NCI-H460 (cell line): ENCODE measurements around the gene XYLT1. TPM values are rescaled to one million over a fixed set of nuclear protein-coding genes. Genes with fewer than 3 reads are reported as not detected.

ENCODE experiments used
- DNase-seq: peaks from one replicate; pipeline ENCODE4 v3.0.0-alpha.2; 2016; ENCODE audit warnings: low read depth; ENCODE audit errors: extremely low read depth
- total RNA-seq: library from RNA; depleted of rRNA; stranded (reverse); fragments of >200 nt; shearing (Covaris generic); gene quantifications from 2 replicates; pipeline ENCODE4 v1.2.3, GENCODE V29; 2014

Gene XYLT1
- total RNA-seq, 1 experiment from 2014 or later, result 27.2 TPM

- no peak for DNase-seq
Measured at GRCh38 chr16:17238285-17239028, 232.3 kb downstream of the XYLT1 start.

- DNase-seq, result no peak
Measured at GRCh38 chr16:17237350-17237944, 233.3 kb downstream of the XYLT1 start.

GRCh38 chr16:17235147-17235815 lies 235.5 kb downstream of the XYLT1 start:
- no peak for DNase-seq

GRCh38 chr16:17233318-17234002 lies 237.3 kb downstream of the XYLT1 start:
- DNase-seq, result no peak

- no peak for DNase-seq
Measured at GRCh38 chr16:17232487-17232886, 238.3 kb downstream of the XYLT1 start.

- no peak for DNase-seq
Measured at GRCh38 chr16:17231972-17232371, 238.8 kb downstream of the XYLT1 start.

- DNase-seq, result no peak
Measured at GRCh38 chr16:17230932-17231581, 239.7 kb downstream of the XYLT1 start.

GRCh38 chr16:17229766-17230165 lies 241.0 kb downstream of the XYLT1 start:
- DNase-seq, result no peak

- no peak for DNase-seq
Measured at GRCh38 chr16:17229131-17229530, 241.6 kb downstream of the XYLT1 start.

- no peak for DNase-seq
Measured at GRCh38 chr16:17228708-17229055, 242.1 kb downstream of the XYLT1 start.

GRCh38 chr16:17228048-17228707 lies 242.6 kb downstream of the XYLT1 start:
- no peak for DNase-seq

- DNase-seq, result no peak
Measured at GRCh38 chr16:17227278-17227677, 243.5 kb downstream of the XYLT1 start.

- no peak for DNase-seq
Measured at GRCh38 chr16:17225541-17225940, 245.2 kb downstream of the XYLT1 start.

- DNase-seq, result no peak
Measured at GRCh38 chr16:17224879-17225281, 245.9 kb downstream of the XYLT1 start.

GRCh38 chr16:17224350-17224749 lies 246.4 kb downstream of the XYLT1 start:
- no peak for DNase-seq

- no peak for DNase-seq
Measured at GRCh38 chr16:17223576-17223975, 247.2 kb downstream of the XYLT1 start.

- no peak for DNase-seq
Measured at GRCh38 chr16:17222871-17223401, 247.8 kb downstream of the XYLT1 start.

GRCh38 chr16:17219991-17220390 lies 250.8 kb downstream of the XYLT1 start:
- no peak for DNase-seq

GRCh38 chr16:17215936-17216335 lies 254.8 kb downstream of the XYLT1 start:
- no peak for DNase-seq

- no peak for DNase-seq
Measured at GRCh38 chr16:17215306-17215705, 255.5 kb downstream of the XYLT1 start.
